WERI-Rb-1 (cell line): Measurements from ENCODE around the gene TNNT2.

ENCODE experiments used
- DNase-seq: peaks from one replicate; pipeline ENCODE4 v3.0.0-alpha.2; 2020
- H3K27ac ChIP-seq: fragments of 250-450 bp; sonication (Bioruptor Pico); 2 replicates; pipeline ENCODE4 v1.5.1; 2020; ENCODE audit warnings: mild to moderate bottlenecking, moderate library complexity
- H3K27me3 ChIP-seq: fragments of 250-450 bp; sonication (Bioruptor Pico); 2 replicates; pipeline ENCODE4 v1.5.1; 2021; ENCODE audit warnings: mild to moderate bottlenecking, low read depth, moderate library complexity; ENCODE audit not compliant: insufficient read depth, severe bottlenecking
- H3K36me3 ChIP-seq: fragments of 250-450 bp; sonication (Bioruptor Pico); 2 replicates; pipeline ENCODE4 v1.5.1; 2020; ENCODE audit warnings: mild to moderate bottlenecking, moderate library complexity
- H3K4me3 ChIP-seq: 2 replicates; pipeline ENCODE4 v1.5.1; 2011; ENCODE audit warnings: low read depth, mild to moderate bottlenecking, control low read depth, low read length
- H3K9me3 ChIP-seq: fragments of 250-450 bp; sonication (Bioruptor Pico); 2 replicates; pipeline ENCODE4 v1.5.1; 2021; ENCODE audit warnings: mild to moderate bottlenecking, moderate library complexity; ENCODE audit not compliant: severe bottlenecking
- CTCF ChIP-seq: IDR thresholded peaks from 2 replicates; pipeline ENCODE4 v1.5.1; 2011; ENCODE audit warnings: low read depth, mild to moderate bottlenecking, control low read depth, inconsistent platforms, low read length

Gene TNNT2

GRCh38 chr1:201324306-201324705 lies 53.2 kb downstream of the TNNT2 start:
- Histone ChIP-seq H3K4me3 (no peak overlapping the region), H3K36me3 (no peaks in the 10 kb centered on the region), H3K27me3 (no peaks in the 10 kb centered on the region), H3K27ac (no peak overlapping the region), H3K9me3 (no peaks in the 10 kb centered on the region)
- DNase-seq, result no peak
- TF ChIP-seq CTCF, result no peak

DNA sequence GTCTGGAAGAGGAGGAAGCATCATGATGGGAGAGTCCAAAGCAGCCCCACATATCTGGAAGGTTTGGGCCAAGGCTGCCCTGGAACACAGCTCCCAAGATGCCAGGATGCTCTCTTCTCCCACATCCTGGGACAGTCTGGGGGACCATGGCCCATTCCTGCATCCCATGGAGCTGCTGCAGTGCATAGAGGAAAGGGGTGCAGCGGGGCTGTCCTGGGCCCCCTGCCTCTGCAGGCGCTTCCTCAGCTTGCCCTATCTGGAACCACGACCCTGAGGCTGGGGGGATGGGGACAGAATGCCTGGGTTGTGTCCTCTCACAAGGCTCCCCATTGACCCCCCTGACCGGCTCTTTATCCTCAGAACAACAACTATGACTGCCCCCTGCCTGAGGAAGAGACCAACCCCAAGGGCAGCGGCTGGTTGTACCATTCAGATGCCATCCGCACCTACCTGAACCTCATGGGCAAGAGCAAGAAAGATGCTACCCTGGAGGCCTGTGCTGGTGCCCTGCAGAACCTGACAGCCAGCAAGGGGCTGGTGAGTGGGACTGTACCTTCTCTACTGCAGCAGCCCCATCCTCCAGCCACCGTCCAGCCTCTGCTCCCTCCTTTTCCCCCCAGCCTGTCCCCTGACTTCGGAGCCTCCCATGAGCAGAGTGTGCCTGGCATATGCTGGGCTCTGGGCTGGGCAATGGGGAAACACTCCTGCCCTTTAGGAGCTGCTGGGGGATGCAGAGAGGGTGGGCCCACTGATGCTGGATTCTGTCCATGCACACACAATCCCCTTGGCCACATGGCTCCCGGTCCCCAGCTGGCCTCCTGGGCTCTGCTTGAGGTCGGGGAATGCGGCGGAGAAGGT lies 54.6 kb downstream of the TNNT2 start:
- Histone ChIP-seq H3K4me3 (no peak overlapping the region), H3K27me3 (no peaks in the 10 kb centered on the region), H3K9me3 (no peaks in the 10 kb centered on the region), H3K27ac (no peak overlapping the region), H3K36me3 (no peaks in the 10 kb centered on the region)
- no peak for TF ChIP-seq CTCF
- DNase-seq, result no peak

DNA sequence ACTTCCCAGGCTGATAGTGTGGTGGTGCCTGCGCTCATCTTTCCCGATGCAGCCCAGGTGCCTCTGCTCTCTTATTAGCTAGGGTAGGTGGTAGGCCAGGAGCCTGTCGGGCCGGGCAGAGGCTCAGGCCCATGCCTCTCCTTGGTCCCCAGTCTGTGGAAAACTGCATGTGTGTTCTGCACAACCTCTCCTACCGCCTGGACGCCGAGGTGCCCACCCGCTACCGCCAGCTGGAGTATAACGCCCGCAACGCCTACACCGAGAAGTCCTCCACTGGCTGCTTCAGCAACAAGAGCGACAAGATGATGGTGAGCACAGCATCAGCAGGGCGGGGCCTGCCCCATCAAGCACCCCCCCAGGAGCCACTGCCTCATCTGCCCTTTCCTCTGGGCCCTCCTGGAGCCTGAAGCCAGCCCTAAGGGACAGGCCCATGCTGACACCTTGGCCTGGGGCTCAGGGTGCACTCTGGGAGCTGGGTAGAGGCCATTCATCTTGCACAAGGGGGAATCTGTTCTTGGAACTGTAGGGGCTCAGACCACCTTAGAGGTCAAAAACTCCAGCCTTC lies 55.6 kb downstream of the TNNT2 start:
- no peak for TF ChIP-seq CTCF
- DNase-seq, result no peak
- Histone ChIP-seq H3K9me3 (no peaks in the 10 kb centered on the region), H3K27me3 (no peaks in the 10 kb centered on the region), H3K36me3 (no peaks in the 10 kb centered on the region), H3K4me3 (no peak overlapping the region), H3K27ac (no peak overlapping the region)

GRCh38 chr1:201320168-201320788 lies 57.2 kb downstream of the TNNT2 start:
- H3K27ac ChIP-seq, result no peak overlapping the region
- no peaks in the 10 kb centered on the region for H3K36me3 ChIP-seq
- no peak for TF ChIP-seq CTCF
- H3K4me3 ChIP-seq, result no peak overlapping the region
- no peaks in the 10 kb centered on the region for H3K9me3 ChIP-seq
- no peak for DNase-seq
- H3K27me3 ChIP-seq, result no peaks in the 10 kb centered on the region

DNA sequence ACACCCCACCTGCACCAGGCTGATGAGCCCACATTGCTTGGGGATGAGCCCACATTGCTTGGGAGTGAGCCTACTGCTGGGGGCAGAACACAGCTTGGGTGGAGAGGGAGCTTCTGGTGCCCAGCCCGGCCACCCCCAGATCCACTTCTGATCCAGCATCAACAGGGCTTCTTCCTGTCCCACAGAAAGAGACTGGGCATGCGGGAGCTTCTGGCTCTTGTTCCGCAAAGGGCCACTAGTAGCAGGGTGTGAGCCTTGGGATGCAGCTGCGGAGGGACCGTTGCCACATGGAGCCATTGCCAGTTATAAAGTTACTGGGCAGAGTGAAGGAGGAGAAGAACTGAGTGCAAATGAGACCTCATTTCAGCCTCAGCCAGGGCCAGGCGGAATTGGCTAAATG lies 57.8 kb downstream of the TNNT2 start:
- H3K27me3 ChIP-seq, result no peaks in the 10 kb centered on the region
- no peak for DNase-seq
- no peak overlapping the region for H3K27ac ChIP-seq
- no peaks in the 10 kb centered on the region for H3K36me3 ChIP-seq
- H3K4me3 ChIP-seq, result no peak overlapping the region
- H3K9me3 ChIP-seq, result no peaks in the 10 kb centered on the region
- no peak for TF ChIP-seq CTCF
